ENCODE data around the gene MYO16.

Gene MYO16

GRCh38 chr13:108680011-108680410 lies 50.6 kb downstream of the MYO16 start:
- no peak overlapping the region for H3K27ac ChIP-seq
- no peak for TF ChIP-seq CTCF (IDR thresholded peaks at IDR 0.05)
- no peak for TF ChIP-seq ZFX (IDR thresholded peaks at IDR 0.05; ENCODE audit: borderline replicate concordance)

GRCh38 chr13:108681986-108682575 lies 52.7 kb downstream of the MYO16 start:
- no peak for TF ChIP-seq ZFX (IDR thresholded peaks at IDR 0.05; ENCODE audit: borderline replicate concordance)
- no peak for TF ChIP-seq CTCF (IDR thresholded peaks at IDR 0.05)
- no peak overlapping the region for H3K27ac ChIP-seq

GRCh38 chr13:108682714-108683113 lies 53.3 kb downstream of the MYO16 start:
- no peak overlapping the region for H3K27ac ChIP-seq
- no peak for TF ChIP-seq ZFX (IDR thresholded peaks at IDR 0.05; ENCODE audit: borderline replicate concordance)
- no peak for TF ChIP-seq CTCF (IDR thresholded peaks at IDR 0.05)

GRCh38 chr13:108686027-108686426 lies 56.6 kb downstream of the MYO16 start:
- no peak overlapping the region for H3K27ac ChIP-seq
- TF ChIP-seq CTCF (IDR thresholded peaks at IDR 0.05) (no peak), ZFX (IDR thresholded peaks at IDR 0.05; ENCODE audit: borderline replicate concordance) (no peak)

- no peak overlapping the region for H3K27ac ChIP-seq
- no peak for TF ChIP-seq ZFX (IDR thresholded peaks at IDR 0.05; ENCODE audit: borderline replicate concordance)
- no peak for TF ChIP-seq CTCF (IDR thresholded peaks at IDR 0.05)
Measured at GRCh38 chr13:108690726-108691125, 61.3 kb downstream of the MYO16 start.

GRCh38 chr13:108700422-108701170 lies 71.2 kb downstream of the MYO16 start:
- no peak overlapping the region for H3K27ac ChIP-seq

More at GRCh38 chr13:108700422-108701170, 71.2 kb downstream of the MYO16 start:
- TF ChIP-seq CTCF (IDR thresholded peaks at IDR 0.05) (no peak), ZFX (IDR thresholded peaks at IDR 0.05; ENCODE audit: borderline replicate concordance) (no peak)
